ENCODE data around the gene AACS. TPM values are rescaled to one million over a fixed set of nuclear protein-coding genes. Genes with fewer than 3 reads are reported as not detected.
A peak's percentile ranks its signal among the peaks of the same experiment; 100 is the strongest.

The AACS gene, protein sequence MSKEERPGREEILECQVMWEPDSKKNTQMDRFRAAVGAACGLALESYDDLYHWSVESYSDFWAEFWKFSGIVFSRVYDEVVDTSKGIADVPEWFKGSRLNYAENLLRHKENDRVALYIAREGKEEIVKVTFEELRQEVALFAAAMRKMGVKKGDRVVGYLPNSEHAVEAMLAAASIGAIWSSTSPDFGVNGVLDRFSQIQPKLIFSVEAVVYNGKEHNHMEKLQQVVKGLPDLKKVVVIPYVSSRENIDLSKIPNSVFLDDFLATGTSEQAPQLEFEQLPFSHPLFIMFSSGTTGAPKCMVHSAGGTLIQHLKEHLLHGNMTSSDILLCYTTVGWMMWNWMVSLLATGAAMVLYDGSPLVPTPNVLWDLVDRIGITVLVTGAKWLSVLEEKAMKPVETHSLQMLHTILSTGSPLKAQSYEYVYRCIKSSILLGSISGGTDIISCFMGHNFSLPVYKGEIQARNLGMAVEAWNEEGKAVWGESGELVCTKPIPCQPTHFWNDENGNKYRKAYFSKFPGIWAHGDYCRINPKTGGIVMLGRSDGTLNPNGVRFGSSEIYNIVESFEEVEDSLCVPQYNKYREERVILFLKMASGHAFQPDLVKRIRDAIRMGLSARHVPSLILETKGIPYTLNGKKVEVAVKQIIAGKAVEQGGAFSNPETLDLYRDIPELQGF
- 18.3 TPM for polyA plus RNA-seq (2012; ENCODE audit: low read depth, missing spikeins)

DNA sequence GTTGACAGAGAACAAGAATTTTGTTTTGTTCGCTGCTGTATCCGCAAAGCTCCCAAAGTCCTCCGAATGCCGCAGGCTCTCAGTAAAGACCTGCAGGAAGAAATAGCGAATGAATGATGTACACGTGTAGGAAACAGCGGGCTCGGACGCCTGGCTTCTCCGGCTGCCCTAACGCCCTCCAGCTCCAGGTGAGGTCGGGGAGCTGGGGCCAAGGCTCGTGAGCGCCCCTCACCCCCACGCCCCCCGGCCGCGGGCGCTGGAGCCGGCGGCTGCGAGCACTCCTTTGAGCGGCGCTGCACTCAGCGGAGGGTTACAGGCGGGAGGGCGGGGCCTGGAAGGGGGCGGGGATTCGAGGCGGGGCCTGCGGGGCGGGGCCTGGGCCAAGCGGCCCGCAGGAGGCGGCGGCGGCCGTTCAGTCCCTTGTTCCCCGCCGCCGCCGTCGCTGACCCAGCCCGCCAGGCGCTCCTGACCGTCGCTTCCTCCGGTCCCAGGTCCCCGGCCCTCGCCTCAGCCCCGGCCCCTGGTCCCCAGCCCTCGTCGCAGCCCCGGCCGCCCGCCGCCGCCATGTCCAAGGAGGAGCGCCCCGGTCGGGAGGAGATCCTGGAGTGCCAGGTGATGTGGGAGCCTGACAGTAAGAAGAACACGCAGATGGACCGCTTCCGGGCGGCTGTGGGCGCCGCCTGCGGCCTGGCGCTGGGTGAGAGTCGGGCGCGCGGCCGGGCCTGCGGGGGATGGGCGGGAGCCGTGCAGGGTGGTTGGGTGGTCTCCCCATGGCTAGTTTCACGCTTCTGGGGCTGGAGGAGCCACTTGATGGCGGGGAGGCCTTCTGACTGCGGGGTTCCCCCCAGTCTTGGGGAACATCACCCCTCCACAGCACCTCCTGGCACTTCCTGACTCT is at the start of gene AACS:
Gene AACS (plus strand): TSS at position 415 of the 898 bp plus-strand sequence. CDS start 150 bp downstream, at position 565.
- peak; percentile 96 for DNase-seq (ENCODE audit: insufficient read length, low spot score)
- TF ChIP-seq PAX5 (IDR thresholded peaks at IDR 0.05; ENCODE audit: insufficient read depth, low read length, severe bottlenecking) (no peak), TAF1 (IDR thresholded peaks at IDR 0.05; ENCODE audit: low read depth, low read length) (0 out of 2 replicates have a peak, but pooled peaks have one; percentile 57), POLR2AphosphoS5 (IDR thresholded peaks at IDR 0.05; ENCODE audit: low read depth, low read length) (peak; percentile 59; the same call in 1 of the 2 replicates)

GRCh38 chr12:125015680-125016310 is 49.4 kb upstream of the AACS start:
- no peak for DNase-seq (ENCODE audit: insufficient read length, low spot score)
- TF ChIP-seq PAX5 (IDR thresholded peaks at IDR 0.05; ENCODE audit: insufficient read depth, low read length, severe bottlenecking) (no peak), POLR2AphosphoS5 (IDR thresholded peaks at IDR 0.05; ENCODE audit: low read depth, low read length) (no peak), POU2F2 (IDR thresholded peaks at IDR 0.05; ENCODE audit: low read depth, low read length) (no peak), POLR2A (IDR thresholded peaks at IDR 0.05; ENCODE audit: low read depth, low read length) (no peak), SPI1 (IDR thresholded peaks at IDR 0.05; ENCODE audit: low read depth, low read length) (no peak), TAF1 (IDR thresholded peaks at IDR 0.05; ENCODE audit: low read depth, low read length) (no peak)
- no peak for FAIRE-seq

More for the DNA sequence above, at the start of gene AACS:
- FAIRE-seq, result peak; percentile 80

DNA sequence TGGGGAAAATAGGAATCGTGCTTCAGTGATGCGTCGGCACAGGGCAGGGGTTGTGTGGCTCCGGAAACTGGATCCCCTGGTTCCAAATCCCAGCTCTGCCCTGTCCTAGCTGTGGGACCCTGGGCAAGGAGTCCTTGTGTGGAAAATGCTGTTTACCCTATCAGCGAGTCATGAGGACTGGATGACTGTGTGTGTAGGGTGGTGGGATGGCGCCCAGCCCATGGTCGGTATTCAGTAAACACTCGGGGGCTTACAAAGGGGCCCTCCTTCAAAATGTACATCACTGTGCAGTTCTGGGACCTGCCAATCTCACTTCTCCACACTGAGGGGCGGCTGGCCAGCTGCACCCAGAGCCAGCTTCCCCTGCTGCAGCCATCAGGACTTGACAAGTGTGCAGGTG is 47.4 kb upstream of the AACS start:
- no peak for TF ChIP-seq POLR2AphosphoS5 (IDR thresholded peaks at IDR 0.05; ENCODE audit: low read depth, low read length)
- no peak for TF ChIP-seq POU2F2 (IDR thresholded peaks at IDR 0.05; ENCODE audit: low read depth, low read length)
- TF ChIP-seq SPI1 (IDR thresholded peaks at IDR 0.05; ENCODE audit: low read depth, low read length), result no peak
- no peak for TF ChIP-seq TAF1 (IDR thresholded peaks at IDR 0.05; ENCODE audit: low read depth, low read length)
- no peak for TF ChIP-seq POLR2A (IDR thresholded peaks at IDR 0.05; ENCODE audit: low read depth, low read length)
- no peak for TF ChIP-seq PAX5 (IDR thresholded peaks at IDR 0.05; ENCODE audit: insufficient read depth, low read length, severe bottlenecking)
- DNase-seq (ENCODE audit: insufficient read length, low spot score) (no peak), FAIRE-seq (no peak)

GRCh38 chr12:125018356-125018755 is 46.9 kb upstream of the AACS start:
- no peak for TF ChIP-seq PAX5 (IDR thresholded peaks at IDR 0.05; ENCODE audit: insufficient read depth, low read length, severe bottlenecking)
- no peak for DNase-seq (ENCODE audit: insufficient read length, low spot score)
- FAIRE-seq, result no peak

- TF ChIP-seq POLR2A (IDR thresholded peaks at IDR 0.05; ENCODE audit: low read depth, low read length) (no peak), TAF1 (IDR thresholded peaks at IDR 0.05; ENCODE audit: low read depth, low read length) (no peak), POLR2AphosphoS5 (IDR thresholded peaks at IDR 0.05; ENCODE audit: low read depth, low read length) (peak; percentile 20; the same call in 1 of the 2 replicates)
- DNase-seq (ENCODE audit: insufficient read length, low spot score), result no peak
- no peak for FAIRE-seq
Observed at GRCh38 chr12:125021096-125021495, 44.1 kb upstream of the AACS start.

DNA sequence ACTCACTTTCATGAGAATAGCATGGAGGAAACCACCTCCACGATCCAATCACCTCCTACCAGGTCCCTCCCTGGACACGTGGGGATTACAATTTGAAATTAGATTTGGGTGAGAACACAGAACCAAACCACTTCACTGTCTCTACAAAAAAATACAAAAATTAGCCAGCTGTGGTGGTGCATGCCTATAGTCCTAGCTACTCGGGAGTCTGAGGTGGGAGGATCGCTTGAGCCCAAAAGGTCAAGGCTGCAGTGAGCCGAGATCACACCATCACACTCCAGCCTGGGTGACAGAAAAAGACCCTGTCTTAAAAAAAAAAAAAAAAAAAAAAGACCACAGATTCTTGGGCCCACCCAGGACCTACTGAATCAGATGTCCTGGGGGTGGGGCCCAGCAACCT is 43.5 kb upstream of the AACS start:
- DNase-seq (ENCODE audit: insufficient read length, low spot score), result no peak
- FAIRE-seq, result no peak
- TF ChIP-seq POLR2A (IDR thresholded peaks at IDR 0.05; ENCODE audit: low read depth, low read length) (no peak), POU2F2 (IDR thresholded peaks at IDR 0.05; ENCODE audit: low read depth, low read length) (no peak), SPI1 (IDR thresholded peaks at IDR 0.05; ENCODE audit: low read depth, low read length) (no peak), POLR2AphosphoS5 (IDR thresholded peaks at IDR 0.05; ENCODE audit: low read depth, low read length) (no peak), TAF1 (IDR thresholded peaks at IDR 0.05; ENCODE audit: low read depth, low read length) (no peak), PAX5 (IDR thresholded peaks at IDR 0.05; ENCODE audit: insufficient read depth, low read length, severe bottlenecking) (no peak)

- FAIRE-seq (no peak), DNase-seq (ENCODE audit: insufficient read length, low spot score) (no peak)
- TF ChIP-seq POU2F2 (IDR thresholded peaks at IDR 0.05; ENCODE audit: low read depth, low read length) (no peak), POLR2AphosphoS5 (IDR thresholded peaks at IDR 0.05; ENCODE audit: low read depth, low read length) (no peak), TAF1 (IDR thresholded peaks at IDR 0.05; ENCODE audit: low read depth, low read length) (no peak), SPI1 (IDR thresholded peaks at IDR 0.05; ENCODE audit: low read depth, low read length) (no peak), POLR2A (IDR thresholded peaks at IDR 0.05; ENCODE audit: low read depth, low read length) (no peak), PAX5 (IDR thresholded peaks at IDR 0.05; ENCODE audit: insufficient read depth, low read length, severe bottlenecking) (no peak)
Observed at GRCh38 chr12:125023065-125023464, 42.2 kb upstream of the AACS start.

DNA sequence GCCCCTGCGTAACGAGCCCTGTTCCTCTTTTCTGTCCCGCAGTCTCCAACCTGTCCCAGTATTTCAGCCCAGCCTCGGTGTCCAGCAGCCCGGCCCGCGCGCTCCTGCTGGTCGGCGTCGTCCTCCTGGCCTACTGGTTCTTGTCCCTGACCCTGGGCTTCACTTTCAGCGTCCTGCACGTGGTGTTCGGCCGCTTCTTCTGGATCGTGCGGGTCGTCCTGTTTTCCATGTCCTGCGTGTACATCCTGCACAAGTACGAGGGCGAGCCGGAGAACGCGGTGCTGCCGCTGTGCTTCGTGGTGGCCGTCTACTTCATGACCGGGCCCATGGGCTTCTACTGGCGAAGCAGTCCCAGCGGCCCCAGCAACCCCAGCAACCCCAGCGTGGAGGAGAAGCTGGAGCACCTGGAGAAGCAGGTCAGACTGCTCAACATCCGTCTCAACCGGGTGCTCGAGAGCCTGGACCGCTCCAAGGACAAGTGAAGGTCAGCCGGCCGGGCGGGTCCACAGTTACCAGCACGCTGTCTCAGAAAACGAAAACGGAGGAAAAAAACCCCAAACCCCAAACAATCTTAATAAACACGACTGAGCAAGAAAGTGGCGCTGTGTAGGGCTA is 40.2 kb upstream of the AACS start:
- DNase-seq (ENCODE audit: insufficient read length, low spot score) (no peak), FAIRE-seq (no peak)
- TF ChIP-seq SPI1 (IDR thresholded peaks at IDR 0.05; ENCODE audit: low read depth, low read length) (no peak), POU2F2 (IDR thresholded peaks at IDR 0.05; ENCODE audit: low read depth, low read length) (no peak), POLR2A (IDR thresholded peaks at IDR 0.05; ENCODE audit: low read depth, low read length) (no peak), PAX5 (IDR thresholded peaks at IDR 0.05; ENCODE audit: insufficient read depth, low read length, severe bottlenecking) (no peak), TAF1 (IDR thresholded peaks at IDR 0.05; ENCODE audit: low read depth, low read length) (no peak)

Data from GM12891 (cell line).